Spleen (tissue), 7 donors: ENCODE data around the gene KRTAP4-3.

Experiments
- CTCF ChIP-seq, 11 experiments: fragments of 200-600 bp in 7 of 11; fragments of 450-650 bp in 4 of 11; sonication (generic) in 4 of 11; IDR thresholded peaks in 8 of 11; conservative IDR thresholded peaks in 3 of 11; 1 replicate in 7 of 11; 2 replicates in 4 of 11; pipeline versions ENCODE4 v1.4.0 to v1.8.0; 2016 to 2021; ENCODE audit warnings: antibody characterized with exemption in 11 of 11, inconsistent platforms in 4 of 11, mild to moderate bottlenecking in 1 of 11
- POLR2A ChIP-seq, 3 donors: fragments of 450-650 bp; IDR thresholded peaks; one replicate each; pipeline ENCODE4 v1.5.1; 2017; ENCODE audit warnings: antibody characterized with exemption in 3 of 3, mild to moderate bottlenecking in 1 of 3
- POLR2AphosphoS5 ChIP-seq, 3 donors: sonication (generic); formaldehyde crosslinking; IDR thresholded peaks; one replicate each; pipeline ENCODE4 v1.5.1; 2017; ENCODE audit warnings: antibody characterized with exemption in 3 of 3
- donor health status: DM: no; HTN: no; CAD: no; lungs with moderate emphysema.
- donor health status: DM: no; HTN: no; CAD: no.
- donor health status: DM: no; HTN: no; CAD: no.

DNA sequence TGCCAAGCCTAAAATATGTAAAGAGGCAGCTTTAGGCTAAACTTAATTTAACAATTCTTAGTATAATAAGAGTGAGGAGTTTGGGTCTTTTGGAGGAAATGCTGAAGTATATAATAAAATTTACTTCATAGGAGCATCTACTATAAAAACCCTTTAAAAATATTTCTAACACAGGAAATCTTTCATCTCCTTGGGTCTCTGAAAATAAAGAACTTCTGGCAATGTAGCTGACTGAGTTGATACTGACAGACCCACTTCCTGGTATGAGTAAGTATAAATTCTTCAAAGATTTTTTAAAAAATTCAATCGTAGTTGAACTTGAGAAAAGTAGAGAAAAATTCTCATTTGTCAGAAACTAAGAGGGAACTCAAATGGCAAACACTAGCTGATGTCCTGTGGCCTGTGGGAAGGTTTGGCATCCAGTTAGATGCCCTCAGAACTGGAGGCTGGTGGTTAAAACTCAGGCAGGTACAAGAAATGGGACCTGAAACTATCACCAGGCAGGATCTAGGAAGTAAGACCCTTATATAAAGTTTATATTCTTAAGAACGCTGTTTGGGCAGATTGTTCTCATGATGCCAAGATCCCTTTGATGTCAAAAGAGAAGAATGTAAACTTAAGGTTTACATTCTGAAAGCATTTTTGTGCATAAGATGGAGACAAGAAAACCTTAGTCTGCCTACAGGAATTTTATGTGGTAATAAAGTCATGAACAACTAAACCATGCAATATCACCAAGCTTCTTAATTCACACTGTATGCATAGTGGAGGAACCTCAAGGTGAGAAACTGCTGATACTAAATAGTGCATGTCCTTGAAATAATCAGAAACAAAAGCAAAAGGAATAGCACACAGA is 33.9 kb downstream of the KRTAP4-3 start:
- TF ChIP-seq POLR2A (IDR thresholded peaks at IDR 0.05): no peak
- no peak for TF ChIP-seq CTCF (IDR thresholded peaks at IDR 0.05 in 8 of 11, conservative IDR thresholded peaks at IDR 0.05 in 3 of 11)
- TF ChIP-seq POLR2AphosphoS5 (IDR thresholded peaks at IDR 0.05): no peak
